Tibial nerve (tissue), 4 donors: ENCODE data around the gene PPP2R2C. TPM values are rescaled to one million over a fixed set of nuclear protein-coding genes. Genes with fewer than 3 reads are reported as not detected.

Experiments used
- DNase-seq, 2 donors: peaks; one replicate each; pipeline ENCODE4 v3.0.0-alpha.2; 2019; ENCODE audit warnings: low spot score in 2 of 2
- H3K27ac ChIP-seq, 4 donors: fragments of 200-600 bp; sonication (generic) in 3 of 4; one replicate each; pipeline ENCODE4 v1.5.1; 2017 to 2019; ENCODE audit warnings: mild to moderate bottlenecking in 1 of 4
- H3K27me3 ChIP-seq, 2 donors: fragments of 200-600 bp; sonication (generic) in 1 of 2; one replicate each; pipeline versions ENCODE4 v1.5.1 to v1.6.0; 2017 to 2019
- H3K36me3 ChIP-seq, 3 donors: fragments of 200-600 bp; sonication (generic); one replicate each; pipeline ENCODE4 v1.5.1; 2018 to 2019
- H3K4me1 ChIP-seq, 4 donors: fragments of 200-600 bp; sonication (generic) in 3 of 4; one replicate each; pipeline ENCODE4 v1.5.1; 2017 to 2019
- H3K4me3 ChIP-seq, 4 donors: fragments of 200-600 bp; sonication (generic) in 3 of 4; one replicate each; pipeline ENCODE4 v1.5.1; 2017 to 2019; ENCODE audit warnings: mild to moderate bottlenecking in 1 of 4, moderate library complexity in 1 of 4
- H3K9me3 ChIP-seq, 4 donors: fragments of 200-600 bp; sonication (generic) in 3 of 4; one replicate each; pipeline ENCODE4 v1.5.1; 2017 to 2019
- CTCF ChIP-seq, 5 experiments: fragments of 200-600 bp in 3 of 5; fragments of 450-650 bp in 2 of 5; sonication (generic) in 3 of 5; IDR thresholded peaks; one replicate each; pipeline ENCODE4 v1.5.1; 2016 to 2019; ENCODE audit warnings: antibody characterized with exemption in 5 of 5, mild to moderate bottlenecking in 3 of 5, moderate library complexity in 2 of 5
- EP300 ChIP-seq, 2 donors: sonication (generic); formaldehyde crosslinking; IDR thresholded peaks; one replicate each; pipeline ENCODE4 v1.6.1; 2017; ENCODE audit warnings: antibody characterized with exemption in 2 of 2, mild to moderate bottlenecking in 1 of 2
- POLR2A ChIP-seq, 2 donors: fragments of 450-650 bp; IDR thresholded peaks; one replicate each; pipeline ENCODE4 v1.6.1; 2017; ENCODE audit warnings: antibody characterized with exemption in 2 of 2, mild to moderate bottlenecking in 2 of 2, moderate library complexity in 2 of 2
- WGBS, 2 donors: methylation state at CpG; one replicate each; pipeline ENCODE4 v1.1.5; 2018; 5-methylcytosine and 5-hydroxymethylcytosine counted together
- total RNA-seq, 4 donors: library from RNA; depleted of rRNA; stranded (reverse); fragments of >200 nt; gene quantifications; one replicate each; pipeline ENCODE4 v1.1.0, GENCODE V29; 2016

PPP2R2C gene
- total RNA-seq, 4 donors from 2014 or later: under 0.01 to 0.66 (median 0.42) TPM; not detected in 1

- Histone ChIP-seq H3K4me3 (no peak overlapping the region), H3K36me3 (no peaks in the 10 kb centered on the region), H3K27me3 (peaks cover 0 to 25% of the 10 kb centered on the region in 2 donors), H3K27ac (no peak overlapping the region), H3K4me1 (peaks cover 0 to 5% (median 0%) of the 10 kb centered on the region in 4 donors), H3K9me3 (peaks cover 0 to 22% (median 0%) of the 10 kb centered on the region in 4 donors)
- TF ChIP-seq POLR2A (IDR thresholded peaks at IDR 0.05): no peak
- TF ChIP-seq CTCF (IDR thresholded peaks at IDR 0.05): no peak
- TF ChIP-seq EP300 (IDR thresholded peaks at IDR 0.05): no peak
- 90 to 92% methylated on average over 6 of the region's 6 CpGs for WGBS, 2 donors
- no peak for DNase-seq
Measured at GRCh38 chr4:6331468-6331867, 140.9 kb downstream of the PPP2R2C start.

GRCh38 chr4:6331018-6331417, 141.4 kb downstream of the PPP2R2C start:
- no peak for DNase-seq
- TF ChIP-seq EP300 (IDR thresholded peaks at IDR 0.05) (no peak), POLR2A (IDR thresholded peaks at IDR 0.05) (no peak), CTCF (IDR thresholded peaks at IDR 0.05) (peak in 3 of 5 experiments; percentile 8 to 30 (median 16))
- no peaks in the 10 kb centered on the region for H3K36me3 ChIP-seq
- H3K4me3 ChIP-seq: no peak overlapping the region
- peaks cover 0 to 22% (median 0%) of the 10 kb centered on the region in 4 donors for H3K9me3 ChIP-seq
- H3K27me3 ChIP-seq: peaks cover 0 to 23% of the 10 kb centered on the region in 2 donors
- WGBS, 2 donors: 82 to 88% methylated on average over 8 of the region's 8 CpGs
- peaks cover 0 to 5% (median 0%) of the 10 kb centered on the region in 4 donors for H3K4me1 ChIP-seq
- no peak overlapping the region for H3K27ac ChIP-seq

GRCh38 chr4:6330384-6330767, 142.0 kb downstream of the PPP2R2C start:
- Histone ChIP-seq H3K27ac (no peak overlapping the region), H3K9me3 (peaks cover 0 to 22% (median 0%) of the 10 kb centered on the region in 4 donors), H3K36me3 (no peaks in the 10 kb centered on the region), H3K4me1 (peaks cover 0 to 5% (median 0%) of the 10 kb centered on the region in 4 donors), H3K4me3 (no peak overlapping the region), H3K27me3 (peaks cover 0 to 16% of the 10 kb centered on the region in 2 donors)
- DNase-seq: no peak
- WGBS, 2 donors: 66 to 78% methylated on average over 7 of the region's 7 CpGs
- TF ChIP-seq EP300 (IDR thresholded peaks at IDR 0.05): no peak
- no peak for TF ChIP-seq POLR2A (IDR thresholded peaks at IDR 0.05)
- no peak for TF ChIP-seq CTCF (IDR thresholded peaks at IDR 0.05)

GRCh38 chr4:6329478-6330383, 142.7 kb downstream of the PPP2R2C start:
- no peak overlapping the region for H3K27ac ChIP-seq
- no peaks in the 10 kb centered on the region for H3K36me3 ChIP-seq
- peaks cover 0 to 22% (median 0%) of the 10 kb centered on the region in 4 donors for H3K9me3 ChIP-seq
- 75 to 78% methylated on average over 21 to 27 of the region's 28 CpGs for WGBS, 2 donors
- H3K4me3 ChIP-seq: no peak overlapping the region
- peaks cover 0 to 8% (median 0%) of the 10 kb centered on the region in 4 donors for H3K4me1 ChIP-seq
- TF ChIP-seq POLR2A (IDR thresholded peaks at IDR 0.05): no peak
- TF ChIP-seq EP300 (IDR thresholded peaks at IDR 0.05): no peak
- TF ChIP-seq CTCF (IDR thresholded peaks at IDR 0.05): no peak
- H3K27me3 ChIP-seq: peaks cover 0 to 12% of the 10 kb centered on the region in 2 donors
- no peak for DNase-seq

- DNase-seq: no peak
- WGBS, 2 donors: 75 to 78% methylated on average over 8 of the region's 8 CpGs
Measured at GRCh38 chr4:6328526-6328925, 143.9 kb downstream of the PPP2R2C start.

More at GRCh38 chr4:6328526-6328925, 143.9 kb downstream of the PPP2R2C start:
- H3K4me3 ChIP-seq: no peak overlapping the region
- no peaks in the 10 kb centered on the region for H3K36me3 ChIP-seq
- no peak for TF ChIP-seq POLR2A (IDR thresholded peaks at IDR 0.05)
- no peak for TF ChIP-seq CTCF (IDR thresholded peaks at IDR 0.05)
- TF ChIP-seq EP300 (IDR thresholded peaks at IDR 0.05): no peak
- peaks cover 0 to 12% of the 10 kb centered on the region in 2 donors for H3K27me3 ChIP-seq
- H3K9me3 ChIP-seq: peaks cover 0 to 15% (median 0%) of the 10 kb centered on the region in 4 donors
- peaks cover 0 to 8% (median 0%) of the 10 kb centered on the region in 4 donors for H3K4me1 ChIP-seq
- H3K27ac ChIP-seq: no peak overlapping the region
